Dermis blood vessel endothelial cell (primary cell): ENCODE data around the gene CABLES2. TPM values are rescaled to one million over a fixed set of nuclear protein-coding genes. Genes with fewer than 3 reads are reported as not detected.

ENCODE experiments used
- DNase-seq: peaks from one replicate; pipeline ENCODE4 v3.0.0; 2010
- total RNA-seq: library from RNA; depleted of rRNA; stranded (reverse); fragments of >200 nt; gene quantifications from 2 replicates; pipeline ENCODE4 v1.2.3, GENCODE V29; 2014

CABLES2 gene
- total RNA-seq, 1 donor from 2014 or later = 0.85 TPM

DNA sequence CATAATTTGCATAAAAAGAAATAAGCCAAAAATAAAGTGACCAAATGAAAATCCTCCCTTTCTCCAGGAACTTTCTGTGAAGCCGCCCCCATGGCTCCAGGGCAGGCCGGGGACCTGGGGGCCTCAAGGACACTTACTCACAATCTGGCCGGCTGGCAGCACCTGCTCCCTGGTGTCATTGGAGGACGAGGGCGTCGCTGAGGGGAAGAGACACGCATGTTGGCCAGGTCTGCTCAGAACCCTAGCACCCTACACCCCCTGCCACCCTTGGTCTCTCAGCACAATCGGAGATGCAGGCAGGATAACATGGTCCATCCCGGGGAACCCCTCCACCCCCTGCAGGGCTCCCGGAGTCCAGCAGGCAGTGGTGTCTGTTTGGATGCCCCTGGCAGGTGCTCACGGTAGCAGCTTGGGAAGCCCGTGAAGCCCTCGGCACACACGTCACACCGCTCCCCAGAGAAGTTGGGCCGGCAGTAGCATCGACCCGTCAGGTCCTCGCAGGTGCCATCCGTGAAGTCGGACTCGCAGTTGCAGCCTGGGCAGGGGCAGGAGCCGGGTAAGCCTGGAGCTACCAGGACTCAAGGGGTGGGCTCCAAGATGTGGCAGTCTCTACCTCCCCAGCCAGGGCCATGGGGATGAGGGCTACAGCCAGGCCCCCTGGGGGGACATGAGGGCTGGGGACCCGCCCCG lies 61.3 kb downstream of the CABLES2 start:
- DNase-seq = no peak

GRCh38 chr20:62344782-62345181 lies 62.3 kb downstream of the CABLES2 start:
- no peak for DNase-seq

DNA sequence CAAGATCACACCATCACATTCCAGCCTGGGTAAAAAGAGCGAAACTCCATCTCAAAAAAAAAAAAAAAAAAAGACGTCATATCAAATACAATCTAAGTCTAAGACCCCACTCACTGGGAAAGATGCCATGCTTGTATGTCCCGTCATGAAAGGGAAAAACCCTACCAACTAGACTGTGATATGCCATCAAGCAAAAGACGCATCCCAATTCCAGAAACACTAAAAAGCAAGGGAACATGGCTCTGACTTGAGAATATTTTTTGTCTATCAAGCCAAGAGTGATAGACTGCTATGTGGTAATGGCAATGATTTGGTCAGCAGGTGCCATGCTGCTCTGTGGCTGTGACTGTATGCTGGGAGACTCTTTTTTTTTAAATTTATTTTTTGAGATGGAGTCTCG lies 63.0 kb downstream of the CABLES2 start:
- no peak for DNase-seq

DNA sequence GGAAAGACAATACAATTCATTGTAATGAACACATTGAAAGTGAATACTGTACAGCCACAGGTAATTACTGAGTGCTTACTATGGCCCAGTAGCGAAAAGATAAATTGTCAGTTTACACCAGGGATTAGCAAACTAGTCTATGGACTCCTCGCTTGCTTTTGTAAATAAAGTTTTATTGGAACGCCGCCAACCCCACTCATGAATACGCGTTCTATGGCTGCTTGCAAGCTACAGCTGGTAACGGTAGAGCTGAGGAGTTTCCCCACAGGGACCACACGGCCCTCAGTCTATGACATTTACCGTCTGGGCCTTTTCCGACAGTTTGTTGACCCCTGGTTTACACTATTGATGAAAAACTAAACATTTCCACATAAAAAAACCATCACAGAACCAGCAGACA lies 64.2 kb downstream of the CABLES2 start:
- DNase-seq = no peak

DNA sequence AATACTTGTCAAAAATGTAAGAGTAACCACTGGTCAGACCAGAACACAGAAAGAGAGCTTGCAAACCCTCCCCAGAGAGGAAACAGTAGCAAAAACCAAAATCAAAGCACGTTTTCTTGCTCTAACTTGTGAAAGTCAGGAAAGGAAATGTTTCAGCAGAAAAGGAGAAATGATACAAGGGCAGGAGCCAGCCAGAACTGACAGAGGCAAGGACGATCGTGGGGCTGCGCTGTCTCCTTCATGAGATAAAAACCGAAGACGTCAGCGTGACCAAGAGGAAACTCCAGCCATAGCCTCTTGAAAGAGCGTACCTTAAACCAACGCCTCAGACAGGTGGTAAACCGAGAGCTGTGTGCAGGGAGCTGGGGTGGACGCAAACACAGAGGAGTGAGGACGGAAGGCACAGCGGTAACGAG lies 67.4 kb downstream of the CABLES2 start:
- DNase-seq = no peak

Other genes with a start within 250 kb of the CABLES2 start
- 19.3 and 26.7 TPM in 2 replicates for gene MTG2, start 224.3 kb downstream of the CABLES2 start, total RNA-seq
- not detected in 2 replicates for gene HRH3, start 187.0 kb downstream of the CABLES2 start, total RNA-seq
- gene OSBPL2, start 168.8 kb downstream of the CABLES2 start, total RNA-seq = 28.9 and 35.7 TPM in 2 replicates
- 130 and 158 TPM in 2 replicates for gene ADRM1, start 104.3 kb downstream of the CABLES2 start, total RNA-seq
- gene LAMA5, start 40.0 kb downstream of the CABLES2 start, total RNA-seq = 55.8 and 127 TPM in 2 replicates
- 226 and 1,095 TPM in 2 replicates for gene RPS21, start 20.2 kb downstream of the CABLES2 start, total RNA-seq
- gene RBBP8NL, start 20.3 kb upstream of the CABLES2 start, total RNA-seq = not detected in 2 replicates
- not detected in 2 replicates for gene GATA5, start 68.7 kb upstream of the CABLES2 start, total RNA-seq
- gene SLCO4A1, start 235.2 kb upstream of the CABLES2 start, total RNA-seq = 3.7 and 4.8 TPM in 2 replicates